Stimulated activated CD4-positive, alpha-beta T cell treated with anti-CD3 and anti-CD28 coated beads, Interleukin-15, amount 100 ng/mL, for 1 hour (primary cell): ENCODE data around the gene PER2.
"Not testable (repeated sequence)": the region's sequence is repeated elsewhere in the genome, so short reads cannot be mapped to it uniquely, and the experiment has no call there.

ENCODE experiments used
- DNase-seq, 2 donors: peaks; one replicate each; pipeline ENCODE4 v3.0.0-alpha.2; 2020; ENCODE audit warnings: low read depth in 1 of 2, low spot score in 1 of 2

PER2 gene

DNA sequence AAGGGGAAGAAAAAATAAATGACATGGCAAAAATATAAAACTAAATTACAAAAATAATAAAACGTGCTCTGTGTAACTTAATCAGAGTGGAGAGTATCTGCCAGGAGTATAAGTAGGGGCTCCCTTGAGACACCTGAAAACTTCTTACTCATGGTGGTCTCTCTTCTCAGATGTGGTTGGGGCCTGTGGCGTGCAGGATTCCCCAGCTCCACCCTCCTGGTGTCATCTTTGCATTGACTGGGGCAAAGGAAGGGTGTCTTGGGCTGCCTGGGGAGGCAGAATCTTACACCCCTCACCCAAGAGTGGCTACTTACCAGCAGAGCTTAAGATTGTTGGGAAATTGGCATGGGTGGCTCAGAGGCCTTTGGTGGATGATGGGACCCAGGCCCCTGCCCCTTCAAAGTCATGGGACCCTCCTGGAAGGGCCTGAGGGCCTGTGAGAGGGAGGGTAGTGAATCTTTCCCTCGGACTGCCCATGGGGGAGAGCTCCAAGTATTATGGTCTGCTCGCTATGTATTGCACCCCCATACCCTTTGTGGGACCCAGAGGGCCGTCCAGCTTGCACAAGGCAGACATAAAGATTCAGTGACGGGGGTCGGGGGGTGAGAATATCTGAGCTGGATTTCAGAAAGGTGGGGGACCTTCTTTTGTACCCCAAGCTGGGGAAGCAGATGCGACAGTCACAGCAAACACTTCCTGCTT, 25.0 kb upstream of the PER2 start:
- DNase-seq, result no peak

DNA sequence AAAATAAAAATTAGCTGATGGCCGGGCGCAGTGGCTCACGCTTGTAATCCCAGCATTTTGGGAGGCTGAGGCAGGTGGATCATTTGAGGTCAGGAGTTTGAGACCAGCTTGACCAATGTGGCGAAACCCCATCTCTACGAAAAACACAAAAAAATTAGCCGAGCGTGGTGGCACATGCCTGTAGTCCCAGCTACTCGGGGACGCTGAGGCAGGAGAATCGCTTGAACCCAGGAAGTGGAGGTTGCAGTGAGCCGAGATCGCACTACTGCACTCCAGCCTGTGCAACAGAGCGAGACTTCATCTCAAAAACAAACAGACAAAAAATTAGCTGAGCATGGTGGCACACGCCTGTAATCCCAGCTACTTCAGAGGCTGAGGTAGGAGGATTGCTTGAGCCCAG, 22.3 kb upstream of the PER2 start:
- not testable (repeated sequence) for DNase-seq

DNA sequence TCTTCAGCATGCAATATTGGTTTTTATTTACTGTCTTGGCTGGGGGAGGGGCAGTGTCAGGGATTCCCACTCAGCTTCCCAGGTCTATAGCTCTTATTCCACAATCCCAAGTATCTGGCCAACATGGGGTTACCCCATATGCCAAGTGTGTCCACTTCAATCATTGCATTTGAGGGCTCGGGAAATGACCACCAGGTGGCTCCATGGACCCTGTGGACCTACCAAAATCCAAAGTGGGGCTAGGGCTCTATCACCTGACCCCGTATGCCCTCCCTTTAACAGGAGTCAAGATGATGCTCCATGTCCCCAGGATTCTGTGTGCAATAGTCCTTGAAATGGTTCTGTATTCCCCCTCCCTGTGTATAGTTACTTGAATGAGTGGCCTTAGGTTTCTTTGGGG, 19.8 kb upstream of the PER2 start:
- DNase-seq, result no peak

DNA sequence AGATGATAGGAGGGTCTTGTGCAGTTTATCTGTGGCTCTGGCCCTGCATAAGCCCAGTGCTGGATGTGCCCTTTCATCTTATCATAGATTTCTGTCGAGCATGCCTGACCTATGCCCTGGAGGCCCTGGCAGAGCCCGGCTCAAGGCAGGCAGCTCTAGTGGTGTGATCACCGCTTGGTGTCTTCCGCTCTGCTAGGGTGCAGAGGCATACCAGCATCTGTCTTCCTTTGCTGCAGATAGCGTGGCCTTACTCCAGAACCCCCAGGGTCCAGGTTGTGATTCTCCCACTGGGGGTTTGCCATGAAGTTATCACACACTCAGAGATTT, 18.2 kb upstream of the PER2 start:
- DNase-seq, result no peak

DNA sequence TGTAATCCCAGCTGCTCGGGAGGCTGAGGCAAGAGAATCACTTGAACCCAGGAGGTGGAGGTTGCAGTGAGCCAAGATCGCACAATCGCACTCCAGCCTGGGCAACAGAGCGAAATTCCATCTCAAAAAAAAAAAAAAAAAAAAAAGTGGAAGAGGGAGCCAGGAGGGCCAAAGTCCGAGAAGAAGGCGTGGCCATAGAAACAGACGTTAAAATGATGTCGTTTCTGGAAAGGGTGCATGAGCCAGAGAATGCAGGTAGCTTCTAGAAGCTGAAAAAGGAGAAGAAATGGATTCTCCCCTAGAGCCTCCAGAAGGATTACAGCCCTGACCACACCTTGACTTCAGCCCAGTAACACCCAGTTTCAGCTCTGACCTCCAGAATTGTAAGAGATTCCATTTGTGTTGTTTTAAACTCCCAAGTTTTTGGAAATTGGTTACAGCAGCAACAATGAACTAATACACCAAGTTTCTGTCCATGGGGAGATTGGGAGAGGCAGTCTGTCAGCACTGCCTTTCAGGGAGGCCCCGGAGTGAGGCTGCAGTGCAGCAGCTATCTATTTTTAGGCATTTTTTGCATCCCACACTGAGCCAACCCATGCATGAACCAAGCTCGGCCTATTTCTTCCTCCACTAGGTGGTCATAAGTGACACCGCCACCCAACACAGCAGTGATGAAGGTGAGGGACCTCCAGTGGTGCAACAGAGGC, 17.7 kb upstream of the PER2 start:
- no peak for DNase-seq

DNA sequence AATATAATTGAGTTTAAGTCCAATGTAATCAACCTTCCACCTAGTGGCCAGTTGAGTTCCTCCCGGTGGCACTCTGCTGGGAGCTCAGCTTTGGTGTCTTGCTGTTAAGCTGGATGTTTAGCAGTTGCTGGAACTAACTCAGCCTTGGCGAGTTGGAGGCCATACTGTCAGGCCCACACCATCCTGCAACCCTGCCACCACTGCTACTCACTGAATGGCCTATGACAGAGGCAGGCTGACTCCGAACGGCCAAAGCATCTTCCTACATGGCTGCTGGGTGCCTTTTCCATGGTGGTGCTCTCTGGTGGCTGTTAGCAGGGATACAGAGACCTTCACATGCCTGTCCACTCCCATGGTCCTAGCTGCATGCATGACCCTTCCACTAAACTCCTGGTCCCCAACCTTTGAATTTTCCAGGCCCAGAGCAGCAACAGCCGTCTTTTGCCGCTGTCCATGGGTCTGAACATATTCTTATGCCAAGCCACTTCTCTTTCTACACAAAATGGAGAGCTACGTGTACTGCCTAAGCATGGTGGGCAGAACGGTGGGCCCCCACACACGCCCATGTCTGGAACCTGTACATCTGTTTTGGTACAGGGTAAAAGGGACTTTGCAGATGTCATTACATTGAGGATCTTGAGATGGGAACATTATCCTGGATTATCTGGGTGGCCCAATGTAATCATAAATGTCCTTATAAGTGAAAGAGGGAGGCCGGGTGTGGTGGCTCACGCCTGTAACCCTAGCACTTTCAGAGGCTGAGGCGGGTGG, 16.9 kb upstream of the PER2 start:
- no peak for DNase-seq

DNA sequence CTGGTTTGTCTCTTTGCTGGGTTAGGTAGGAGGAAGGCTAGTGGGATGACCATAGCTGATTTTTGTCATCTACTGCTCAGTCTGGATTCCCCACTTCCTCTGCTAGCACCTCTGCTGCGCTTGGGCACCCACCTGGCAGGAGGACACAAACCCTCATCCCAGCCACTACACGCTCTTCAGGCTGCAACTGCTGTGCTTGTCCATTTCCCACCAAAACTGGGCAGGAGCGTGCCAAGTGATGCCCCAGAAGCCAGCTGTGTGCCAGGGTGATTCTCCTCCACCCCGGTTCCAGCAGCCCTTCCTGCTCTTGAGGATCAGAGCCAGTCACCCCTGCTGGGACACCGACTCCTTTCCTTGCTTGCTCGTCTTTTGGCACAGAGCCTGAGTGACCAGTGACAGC, 15.7 kb upstream of the PER2 start:
- no peak for DNase-seq

DNA sequence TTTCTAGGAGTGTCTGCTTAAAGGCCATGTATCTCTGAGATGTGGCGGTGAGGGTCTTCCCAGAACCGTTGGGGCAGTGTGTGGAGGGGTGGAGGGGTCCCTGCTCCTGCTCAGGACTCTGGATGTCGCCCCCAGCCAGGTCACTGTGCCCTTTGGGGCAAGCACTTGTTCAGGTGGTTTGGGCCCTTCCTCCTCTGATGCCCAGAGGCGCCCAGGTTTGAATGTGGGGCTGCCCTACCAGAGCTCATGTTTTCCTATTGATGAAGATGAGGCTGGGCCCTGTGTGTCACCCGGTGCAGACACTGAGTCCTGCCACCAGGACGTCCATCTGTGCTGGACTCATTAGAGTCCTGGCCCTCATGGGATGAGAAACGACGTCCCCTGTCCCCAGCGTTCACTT, 14.3 kb upstream of the PER2 start:
- no peak for DNase-seq

DNA sequence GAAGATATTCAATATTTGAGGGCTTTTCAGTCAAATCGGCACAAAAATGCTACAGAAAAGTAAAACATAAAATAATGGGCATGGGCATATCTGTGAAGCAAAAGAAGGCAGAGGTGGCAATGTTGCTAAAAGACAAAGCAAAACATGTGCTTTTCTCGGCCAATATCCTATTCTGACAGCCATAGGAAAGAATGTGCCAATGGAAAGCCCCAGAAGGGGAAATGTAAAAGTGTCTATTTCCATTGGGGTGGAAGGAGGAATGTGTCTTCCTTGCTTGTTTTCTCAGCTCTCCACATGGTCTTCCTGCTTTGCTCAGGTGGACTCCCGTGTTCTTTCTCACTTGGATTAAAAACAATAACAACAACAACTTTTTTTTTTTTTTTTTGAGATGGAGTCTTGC, 13.7 kb upstream of the PER2 start:
- DNase-seq, result no peak

DNA sequence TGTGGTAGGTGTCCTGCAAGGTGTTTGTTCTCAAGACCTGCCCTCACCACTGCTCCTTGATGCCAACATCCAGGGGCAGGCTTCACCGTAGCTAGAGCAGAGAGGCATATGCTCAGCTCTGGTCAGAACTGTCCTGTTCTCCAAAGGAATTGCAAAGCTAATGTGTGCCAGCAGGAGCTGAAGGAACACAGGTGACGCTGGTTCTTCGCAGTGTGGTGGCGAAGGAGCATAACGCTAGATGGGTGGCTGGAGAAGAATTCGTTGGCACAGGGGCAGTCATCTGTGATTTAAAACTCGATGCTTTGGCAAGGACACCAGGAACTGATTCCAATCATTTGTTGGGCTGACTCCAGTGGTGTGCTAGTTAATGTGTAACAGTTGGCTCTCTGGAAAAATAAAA, 11.4 kb upstream of the PER2 start:
- no peak for DNase-seq

DNA sequence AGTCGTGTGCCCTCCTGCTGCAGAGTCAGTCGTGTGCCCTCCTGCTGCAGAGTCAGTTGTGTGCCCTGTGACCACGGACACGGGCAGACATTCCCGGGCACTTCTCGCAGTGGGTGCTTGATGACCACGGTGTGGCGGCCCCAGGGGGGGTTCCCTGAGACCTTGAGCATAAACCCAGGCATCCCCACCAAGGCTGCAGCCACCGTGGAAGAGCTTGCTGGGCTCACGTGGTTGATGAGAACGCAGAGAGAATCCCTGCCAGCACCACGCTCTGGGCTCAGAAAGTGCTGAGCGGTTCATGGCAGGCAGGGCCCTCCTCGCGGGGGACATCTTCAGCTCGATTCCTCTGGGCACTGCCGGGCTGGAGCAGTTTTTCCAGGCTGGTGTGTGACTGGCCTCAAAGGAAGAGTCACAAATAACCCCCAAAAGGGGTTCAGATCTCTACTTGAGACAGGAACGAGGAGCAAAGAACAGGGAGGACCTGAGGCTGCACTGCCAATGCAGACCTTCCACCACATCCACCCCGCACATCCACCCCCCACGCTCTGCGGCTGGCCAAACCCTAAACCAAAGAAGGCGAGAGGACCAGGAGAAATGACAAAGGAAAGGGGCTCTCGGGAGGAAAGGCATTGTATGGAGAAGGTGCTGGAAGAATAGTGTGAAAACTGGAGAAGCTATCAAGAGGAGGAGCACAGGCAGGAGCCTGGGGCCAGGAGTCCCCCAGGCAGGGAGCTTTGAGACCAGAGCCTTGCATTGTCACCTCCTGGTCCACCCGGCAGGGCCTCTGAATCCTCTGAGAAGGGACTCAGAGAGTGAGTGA, 8.4 kb upstream of the PER2 start:
- no peak for DNase-seq

DNA sequence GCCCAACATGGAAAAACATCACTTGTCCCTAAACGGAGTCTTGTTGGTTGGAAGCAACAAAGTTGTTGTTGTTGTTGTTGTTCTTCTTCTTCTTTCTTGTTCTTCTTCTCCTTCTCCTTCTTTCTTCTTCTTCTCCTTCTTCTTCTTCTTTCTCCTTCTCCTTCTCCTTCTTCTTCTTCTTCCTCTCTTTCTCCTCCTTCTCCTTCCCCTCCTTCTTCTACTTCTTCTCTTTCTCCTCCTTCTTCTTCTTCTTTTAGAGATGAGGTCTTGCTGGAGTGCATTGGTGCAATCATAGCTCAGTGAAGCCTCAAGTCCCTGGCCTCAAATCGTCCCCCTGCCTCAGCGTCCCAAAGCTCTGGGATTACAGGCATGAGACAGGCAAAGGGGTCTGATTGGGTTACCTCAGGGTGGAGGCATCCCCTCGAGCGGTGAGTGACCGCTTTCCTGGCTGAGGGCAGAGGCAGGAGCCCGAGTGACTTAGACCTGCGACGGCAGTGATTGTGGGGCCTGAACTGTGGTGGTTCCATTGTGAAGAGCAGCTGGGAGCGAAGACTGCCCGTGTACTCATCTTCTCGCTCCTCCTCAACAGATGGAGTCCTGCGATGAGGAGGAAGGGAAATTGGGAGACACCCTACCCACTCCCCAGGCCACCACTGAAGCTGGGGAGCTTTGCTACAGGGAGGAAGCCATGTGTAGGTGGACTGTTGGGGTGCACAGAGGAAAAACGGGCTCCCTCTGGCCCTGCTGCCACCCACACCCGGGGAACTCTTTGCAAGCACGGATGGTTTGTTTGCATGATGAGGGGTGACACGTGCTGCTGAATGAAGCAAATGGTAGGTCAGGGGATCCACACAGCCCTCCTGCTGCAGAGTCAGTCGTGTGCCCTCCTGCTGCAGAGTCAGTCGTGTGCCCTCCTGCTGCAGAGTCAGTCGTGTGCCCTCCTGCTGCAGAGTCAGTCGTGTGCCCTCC, 7.0 kb upstream of the PER2 start:
- DNase-seq, result no peak

DNA sequence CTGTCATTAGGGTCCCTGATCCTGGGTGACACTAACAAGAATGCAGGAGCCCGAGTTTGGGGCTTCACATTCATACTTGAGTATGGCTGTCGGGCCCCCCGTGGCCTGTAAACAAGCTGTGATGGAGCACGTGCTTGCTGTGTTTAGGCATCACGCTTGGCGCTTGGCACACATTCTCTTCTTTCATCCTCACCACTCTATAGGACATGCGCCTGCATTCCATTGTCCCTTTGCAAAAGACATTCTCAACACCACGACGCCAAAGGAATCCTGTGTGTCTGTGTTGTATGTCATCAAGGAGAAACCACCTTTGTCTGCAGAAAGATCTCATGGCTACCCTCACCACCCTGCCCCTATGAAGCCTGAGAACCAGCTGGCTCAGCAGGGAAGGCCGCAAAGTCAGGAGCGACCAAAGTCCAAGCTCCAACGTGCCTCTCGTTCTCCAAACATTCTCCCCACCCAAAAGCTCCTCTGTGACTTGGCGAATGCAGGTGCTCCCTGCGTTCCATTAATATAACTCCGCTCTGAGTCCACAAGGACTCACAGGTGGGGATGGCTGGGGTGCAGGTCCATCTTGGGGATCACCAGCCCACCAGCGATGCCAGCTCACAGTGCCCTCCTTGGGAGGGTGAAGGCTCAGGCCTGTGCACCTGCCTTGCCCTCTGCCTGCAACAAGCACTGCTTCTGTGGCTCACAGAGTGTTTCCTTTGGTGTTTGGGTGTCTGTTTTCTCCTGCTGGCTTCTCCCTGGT, 6.2 kb upstream of the PER2 start:
- DNase-seq, result no peak

DNA sequence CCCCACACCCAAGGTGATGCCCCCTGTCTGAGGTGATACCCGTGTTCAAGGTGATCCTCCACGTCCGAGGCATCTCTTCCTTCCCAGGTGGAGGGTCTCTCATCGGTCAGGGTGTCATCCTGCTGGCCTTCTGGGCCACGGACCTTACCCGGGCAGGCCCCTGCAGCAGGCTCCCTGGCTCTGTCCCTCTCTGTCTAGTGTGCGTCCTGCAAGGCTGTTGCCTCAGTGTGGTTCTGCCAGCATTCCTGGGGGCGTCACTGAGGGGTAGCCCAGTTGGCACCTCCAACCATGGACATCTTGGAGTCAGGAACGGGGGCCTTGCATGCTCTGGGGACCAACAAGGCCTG, 5.6 kb upstream of the PER2 start:
- DNase-seq, result no peak

DNA sequence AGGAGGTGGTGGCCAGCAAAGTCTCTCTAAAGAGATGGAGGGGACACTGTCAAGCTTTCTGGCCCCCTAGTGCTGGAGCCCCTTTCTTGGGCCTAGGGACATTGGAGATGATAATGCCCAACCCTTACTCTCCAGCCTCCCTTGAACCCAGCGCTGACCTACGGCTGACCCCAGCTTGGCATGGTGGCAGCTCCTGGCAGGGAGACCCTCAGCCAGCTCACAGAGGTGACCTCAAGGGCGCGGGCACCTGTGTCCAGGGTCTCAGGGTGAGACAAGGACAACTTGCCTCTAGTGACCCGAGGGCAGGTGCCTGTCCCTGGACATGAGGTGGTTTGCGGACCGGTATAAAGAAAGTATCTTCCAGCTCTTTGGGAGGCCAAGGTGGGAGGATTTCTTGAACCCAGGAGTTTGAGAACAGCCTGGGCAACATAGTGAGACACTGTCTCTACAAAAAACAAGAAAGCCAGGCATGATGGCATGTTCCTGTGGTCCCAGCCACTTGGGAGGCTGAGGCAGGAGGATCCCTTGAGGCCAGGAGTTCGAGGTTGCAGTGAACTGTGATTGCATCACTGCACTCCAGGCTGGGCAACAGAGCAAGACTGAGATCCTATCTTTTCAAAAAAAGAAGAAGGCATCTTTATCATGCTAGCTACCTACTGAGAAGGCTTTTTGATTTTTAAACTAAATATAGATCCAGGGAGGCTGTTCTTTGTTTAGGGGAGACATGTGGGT, 3.3 kb upstream of the PER2 start:
- DNase-seq, result no peak

DNA sequence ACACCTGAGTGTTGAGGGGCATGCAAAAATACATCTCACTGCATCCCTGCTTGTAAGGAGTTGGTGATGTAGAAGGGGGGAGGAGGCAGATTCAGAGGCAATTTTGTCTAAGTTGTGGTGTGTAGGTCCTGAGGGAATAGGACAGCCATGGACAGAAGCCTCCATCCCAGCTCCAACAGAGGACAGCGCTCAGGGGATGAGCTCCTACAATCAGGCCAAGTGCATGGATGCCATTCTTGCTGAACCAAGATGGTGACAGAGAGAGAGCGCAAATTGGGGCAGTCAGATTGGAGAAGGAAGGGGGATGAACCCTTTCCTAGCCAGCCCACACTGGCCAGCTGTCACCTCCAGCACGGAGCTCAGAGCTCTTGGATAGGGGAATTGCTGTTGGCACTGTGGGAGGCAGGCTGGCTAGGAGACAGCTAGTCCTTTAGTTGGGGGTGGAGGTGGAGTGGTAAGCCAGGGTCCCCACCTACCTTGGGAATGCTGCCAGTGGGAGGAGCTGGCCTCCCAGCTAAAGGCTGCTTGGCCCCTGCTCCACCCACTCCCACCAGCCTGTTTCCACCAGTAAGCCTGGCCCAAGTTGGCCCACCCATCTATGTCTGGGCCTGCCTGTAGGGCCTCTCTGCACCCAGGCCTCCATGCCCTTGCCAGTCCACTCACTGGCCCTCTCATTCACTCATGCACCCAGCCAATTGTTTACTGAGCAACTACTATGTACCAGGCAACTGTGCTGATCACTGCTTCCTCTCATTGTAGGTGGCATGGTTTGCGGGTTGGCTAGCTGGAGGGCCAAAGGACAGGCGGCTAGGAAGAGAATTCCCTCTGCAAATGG, 2.5 kb upstream of the PER2 start:
- no peak for DNase-seq

DNA sequence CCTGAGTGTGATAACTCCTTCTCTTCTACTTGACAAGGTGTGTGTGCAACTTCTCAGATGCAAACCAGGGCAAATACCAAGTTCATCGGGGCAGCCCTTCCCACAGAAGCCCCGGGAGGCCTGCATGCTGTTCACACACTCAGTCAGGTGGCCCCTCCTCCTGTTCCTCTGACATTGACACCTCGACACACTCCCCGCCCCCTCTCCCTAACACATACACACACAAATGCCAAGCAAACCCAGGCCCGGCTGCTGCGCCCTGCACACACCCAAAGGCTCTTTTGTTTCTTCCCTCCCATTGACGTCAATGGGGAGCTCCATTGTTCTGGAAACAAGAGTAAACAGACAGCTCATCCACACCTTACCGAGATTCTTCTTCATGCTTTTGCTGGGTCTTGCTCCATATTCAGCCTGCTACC, 1.7 kb upstream of the PER2 start:
- DNase-seq, result no peak

DNA sequence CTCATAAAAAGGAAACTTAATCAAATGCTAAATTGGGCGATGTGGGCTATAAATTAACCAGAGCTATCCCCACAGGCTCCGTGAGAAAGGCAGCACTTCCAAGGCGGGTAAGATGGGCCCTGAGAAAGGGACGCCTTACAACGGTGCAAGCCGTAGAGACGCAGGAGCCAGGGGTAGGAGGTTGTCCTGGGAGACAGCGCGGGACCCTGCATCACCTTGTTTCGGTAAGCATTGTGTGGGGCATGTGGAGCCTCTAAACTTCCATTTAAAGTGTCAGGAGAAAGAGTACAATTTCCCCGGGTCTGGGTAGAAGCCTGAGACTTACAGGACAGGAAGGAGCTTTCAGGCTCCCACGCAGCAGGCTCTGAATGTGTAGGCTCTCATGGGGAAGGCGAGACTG, 1.2 kb upstream of the PER2 start:
- DNase-seq, result no peak
